K562 (cell line): Measurements from ENCODE around the gene ZNF593OS. TPM values are rescaled to one million over a fixed set of nuclear protein-coding genes. Genes with fewer than 3 reads are reported as not detected.

Experiments
- BCLAF1 ChIP-seq, 2 experiments: fragments of 450-650 bp in 1 of 2; IDR thresholded peaks; 2 replicates each; pipeline ENCODE4 v1.6.1; 2011 to 2017; ENCODE audit warnings: low read depth in 2 of 2, antibody characterized with exemption in 1 of 2, borderline replicate concordance in 1 of 2, low read length in 1 of 2, mild to moderate bottlenecking in 1 of 2, mixed read lengths in 1 of 2; ENCODE audit not compliant: control insufficient read depth in 1 of 2
- CCAR2 ChIP-seq: fragments of 200-400 bp; formaldehyde crosslinking; IDR thresholded peaks from 2 replicates; pipeline ENCODE4 v1.6.1; 2017; ENCODE audit warnings: mild to moderate bottlenecking, low read depth, low read length
- CHAMP1 ChIP-seq: fragments of 450-650 bp; IDR thresholded peaks from 2 replicates; pipeline ENCODE4 v1.6.1; 2016; ENCODE audit warnings: mild to moderate bottlenecking
- FOXJ3 ChIP-seq: sonication (generic); formaldehyde crosslinking; IDR thresholded peaks from 2 replicates; pipeline ENCODE4 v1.4.0; 2020; ENCODE audit warnings: mild to moderate bottlenecking, missing genetic modification reagents
- ID3 ChIP-seq, 2 experiments: fragments of 250-450 bp in 1 of 2; fragments of 450-650 bp in 1 of 2; sonication (Bioruptor Pico) in 1 of 2; IDR thresholded peaks; 2 replicates each; pipeline versions ENCODE4 v1.6.1 to v1.8.0; 2016 to 2021; ENCODE audit warnings: mild to moderate bottlenecking in 2 of 2, moderate library complexity in 2 of 2, missing compliant biosample characterization in 1 of 2, missing genetic modification characterization in 1 of 2
- IRF1 ChIP-seq: sonication (generic); formaldehyde crosslinking; IDR thresholded peaks from 2 replicates; pipeline ENCODE4 v1.8.0; 2022; ENCODE audit warnings: missing genetic modification reagents, mild to moderate bottlenecking, borderline replicate concordance
- JUN ChIP-seq, 2 experiments: sonication (generic) in 1 of 2; formaldehyde crosslinking in 1 of 2; IDR thresholded peaks; 2 replicates each; pipeline versions ENCODE4 v1.6.1 to v1.8.0; 2012 to 2022; ENCODE audit warnings: borderline replicate concordance in 2 of 2, mild to moderate bottlenecking in 2 of 2, improper control_type of control experiment in 1 of 2, low read depth in 1 of 2, low read length in 1 of 2, missing genetic modification reagents in 1 of 2
- MED1 ChIP-seq: sonication (generic); formaldehyde crosslinking; IDR thresholded peaks from 2 replicates; pipeline ENCODE4 v1.8.1; 2023; ENCODE audit warnings: missing genetic modification reagents, borderline replicate concordance
- NFE2 ChIP-seq: IDR thresholded peaks from 2 replicates; pipeline ENCODE4 v1.6.1; 2014; ENCODE audit warnings: antibody characterized with exemption, low read depth
- NFIC ChIP-seq: fragments of 450-650 bp; IDR thresholded peaks from 2 replicates; pipeline ENCODE4 v1.6.1; 2017; ENCODE audit warnings: mild to moderate bottlenecking, inconsistent platforms
- RB1 ChIP-seq: fragments of 450-650 bp; IDR thresholded peaks from 2 replicates; pipeline ENCODE4 v1.6.1; 2017; ENCODE audit warnings: low read depth, mild to moderate bottlenecking
- SIX5 ChIP-seq, 2 experiments: IDR thresholded peaks; 2 replicates each; pipeline ENCODE4 v1.6.1; 2011; ENCODE audit warnings: low read length in 2 of 2, borderline replicate concordance in 1 of 2, low read depth in 1 of 2, mild to moderate bottlenecking in 1 of 2, moderate library complexity in 1 of 2; ENCODE audit not compliant: insufficient read depth in 1 of 2
- TBP ChIP-seq: optimal IDR thresholded peaks from 2 replicates; pipeline ENCODE3; 2011; ENCODE audit warnings: low read depth, low read length, improper control_type of control experiment
- ZNF347 ChIP-seq: fragments of 450-650 bp; formaldehyde crosslinking; IDR thresholded peaks from 2 replicates; pipeline ENCODE4 v1.4.0; 2020; ENCODE audit warnings: low read depth, mild to moderate bottlenecking, moderate library complexity
- ZNF449 ChIP-seq: fragments of 250-450 bp; sonication (Bioruptor Pico); IDR thresholded peaks from 2 replicates; pipeline ENCODE4 v1.8.0; 2022; ENCODE audit warnings: moderate library complexity, mild to moderate bottlenecking, inconsistent platforms
- ZNF583 ChIP-seq: fragments of 250-450 bp; sonication (Bioruptor Pico); IDR thresholded peaks from 2 replicates; pipeline ENCODE4 v1.4.0; 2020
- ZNF764 ChIP-seq: fragments of 250-450 bp; sonication (Bioruptor Pico); IDR thresholded peaks from 2 replicates; pipeline ENCODE4 v1.4.0; 2020; ENCODE audit warnings: low read depth, mild to moderate bottlenecking, moderate library complexity
- polyA plus RNA-seq, 8 experiments: library from polyadenylated mRNA; depleted of rRNA in 4 of 8; stranded (reverse) in 5 of 8; unstranded in 3 of 8; fragments of >200 nt; fragmentation: Nextera tagmentation in 2 of 8; fragmentation: Illumina TruSeq in 1 of 8; extraction: Ambion mirVana in 2 of 8; extraction: Trizol in 1 of 8; gene quantifications; 2 replicates each; pipeline versions ENCODE4 v1.2.1 to v1.2.3, GENCODE V29; 2011 to 2014; ENCODE audit warnings: inconsistent platforms in 1 of 8, missing spikeins in 1 of 8
- total RNA-seq, 7 experiments: library from RNA; depleted of rRNA in 6 of 7; stranded (reverse); fragments of >200 nt in 6 of 7; fragmentation: Illumina TruSeq in 2 of 7; extraction: Trizol in 2 of 7; gene quantifications; 2 replicates each; pipeline versions ENCODE4 v1.2.1 to v1.2.3, GENCODE V29; 2011 to 2021; ENCODE audit warnings: low replicate concordance in 1 of 7
- TF ChIP-seq, protein P1 (sequence below): fragments of 250-450 bp; sonication (Bioruptor Pico); IDR thresholded peaks from 2 replicates; pipeline ENCODE4 v1.5.0; 2021

ZNF593OS gene
- total and polyA plus RNA-seq, 9 of the 15 experiments (the other 6 are each of a cell fraction or from before 2014, with no cell fraction given) = 0.24 to 0.27 TPM; not detected in 7

GRCh38 chr1:26169198-26169554 is 2.5 kb downstream of the ZNF593OS start (continued):
- TF ChIP-seq CCAR2 (no peak), ID3 (CRISPR knock-in tag; IDR thresholded peaks at IDR 0.05) (no peak), ID3 (tag; IDR thresholded peaks at IDR 0.05) (no peak), RB1 (no peak), MED1 (no peak), SIX5 (IDR thresholded peaks at IDR 0.05; ENCODE audit: borderline replicate concordance in 1 of 2, insufficient read depth in 1 of 2, low read depth in 1 of 2, low read length in 2 of 2) (no peak), ZNF583 (CRISPR knock-in tag) (no peak), BCLAF1 (IDR thresholded peaks at IDR 0.05; ENCODE audit: borderline replicate concordance in 1 of 2, control insufficient read depth in 1 of 2, low read depth in 2 of 2, low read length in 1 of 2) (no peak), ZNF347 (CRISPR knock-in tag) (no peak), NFIC (no peak), TBP (peak; percentile 26), ZNF764 (CRISPR knock-in tag) (no peak), IRF1 (CRISPR knock-in tag) (no peak), JUN (IDR thresholded peaks at IDR 0.05; ENCODE audit: borderline replicate concordance, low read depth, low read length) (no peak), JUN (CRISPR knock-in tag; IDR thresholded peaks at IDR 0.05; ENCODE audit: borderline replicate concordance) (no peak), CHAMP1 (no peak), NFE2 (no peak), ZNF449 (CRISPR knock-in tag) (no peak), FOXJ3 (no peak)
- TF ChIP-seq, protein P1, sequence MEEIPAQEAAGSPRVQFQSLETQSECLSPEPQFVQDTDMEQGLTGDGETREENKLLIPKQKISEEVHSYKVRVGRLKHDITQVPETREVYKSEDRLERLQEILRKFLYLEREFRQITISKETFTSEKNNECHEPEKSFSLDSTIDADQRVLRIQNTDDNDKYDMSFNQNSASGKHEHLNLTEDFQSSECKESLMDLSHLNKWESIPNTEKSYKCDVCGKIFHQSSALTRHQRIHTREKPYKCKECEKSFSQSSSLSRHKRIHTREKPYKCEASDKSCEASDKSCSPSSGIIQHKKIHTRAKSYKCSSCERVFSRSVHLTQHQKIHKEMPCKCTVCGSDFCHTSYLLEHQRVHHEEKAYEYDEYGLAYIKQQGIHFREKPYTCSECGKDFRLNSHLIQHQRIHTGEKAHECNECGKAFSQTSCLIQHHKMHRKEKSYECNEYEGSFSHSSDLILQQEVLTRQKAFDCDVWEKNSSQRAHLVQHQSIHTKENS = no peak
